HG02678 (cell line): ENCODE data around the gene CDH8.

Experiments
- ATAC-seq: cut with Tn5 transposase; IDR thresholded peaks from one replicate; pipeline ENCODE4 v1.9.1; 2021; ENCODE audit warnings: mild to moderate bottlenecking, moderate library complexity; ENCODE audit not compliant: unreplicated experiment

The CDH8 gene

GRCh38 chr16:61665512-61665911 lies 370.7 kb downstream of the CDH8 start:
- ATAC-seq: no peak

- no peak for ATAC-seq
Observed at GRCh38 chr16:61659936-61660335, 376.3 kb downstream of the CDH8 start.

DNA sequence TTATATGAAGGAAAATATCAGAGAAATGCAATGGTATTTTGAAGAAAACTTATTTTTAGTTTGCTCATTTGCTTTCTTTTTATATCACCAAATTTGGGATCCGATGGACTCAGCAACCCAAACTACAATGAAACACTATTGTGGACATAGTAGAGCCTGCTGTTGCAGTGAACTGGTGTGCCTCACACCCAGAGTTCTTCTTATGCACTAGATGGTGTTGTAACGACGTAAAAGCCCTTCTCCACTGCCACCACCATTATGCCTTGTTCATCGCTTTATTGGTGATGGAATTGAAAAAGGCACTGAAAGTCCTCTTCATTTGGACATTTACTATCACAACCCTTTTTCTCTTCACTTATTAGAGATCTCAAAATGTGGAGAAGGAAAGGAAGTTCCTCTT lies 381.3 kb downstream of the CDH8 start:
- no peak for ATAC-seq

GRCh38 chr16:61653544-61653943 lies 382.7 kb downstream of the CDH8 start:
- no peak for ATAC-seq

DNA sequence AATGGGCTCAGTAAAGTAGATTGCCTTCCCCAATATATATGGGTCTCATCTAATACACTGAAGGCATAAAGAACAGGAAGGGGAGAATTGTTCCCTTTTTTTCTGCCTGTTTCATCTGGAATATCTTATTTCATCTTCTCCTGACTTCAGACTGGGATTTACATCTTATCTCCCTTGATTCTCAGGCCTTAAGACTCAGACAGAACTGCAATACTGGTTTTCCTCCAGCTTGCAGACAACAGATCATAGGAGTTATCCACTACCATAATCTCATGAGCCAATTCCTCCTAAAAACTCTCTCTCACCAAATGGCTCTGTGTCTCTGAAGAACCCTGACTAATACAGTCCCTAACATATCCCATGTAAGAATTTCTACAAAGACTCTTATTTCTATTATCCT lies 390.7 kb downstream of the CDH8 start:
- ATAC-seq: no peak

DNA sequence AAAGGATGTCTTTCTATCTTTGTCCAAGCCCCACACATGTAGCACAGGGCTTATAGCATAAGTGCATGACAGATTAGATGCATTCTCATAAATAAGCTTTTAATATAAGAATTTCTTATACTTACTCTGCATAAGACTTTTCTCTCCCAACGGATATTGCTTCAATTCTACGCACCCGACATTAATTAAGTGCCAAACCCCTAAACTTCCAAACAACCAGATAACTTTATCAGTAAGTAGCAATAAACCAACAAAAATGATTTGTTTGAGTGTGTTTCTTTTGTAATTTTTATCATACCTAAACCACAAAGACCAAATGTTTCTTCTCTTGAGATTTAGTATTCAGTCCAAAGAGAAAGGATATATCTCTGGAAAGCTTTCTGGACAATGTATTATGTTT lies 391.5 kb downstream of the CDH8 start:
- no peak for ATAC-seq

DNA sequence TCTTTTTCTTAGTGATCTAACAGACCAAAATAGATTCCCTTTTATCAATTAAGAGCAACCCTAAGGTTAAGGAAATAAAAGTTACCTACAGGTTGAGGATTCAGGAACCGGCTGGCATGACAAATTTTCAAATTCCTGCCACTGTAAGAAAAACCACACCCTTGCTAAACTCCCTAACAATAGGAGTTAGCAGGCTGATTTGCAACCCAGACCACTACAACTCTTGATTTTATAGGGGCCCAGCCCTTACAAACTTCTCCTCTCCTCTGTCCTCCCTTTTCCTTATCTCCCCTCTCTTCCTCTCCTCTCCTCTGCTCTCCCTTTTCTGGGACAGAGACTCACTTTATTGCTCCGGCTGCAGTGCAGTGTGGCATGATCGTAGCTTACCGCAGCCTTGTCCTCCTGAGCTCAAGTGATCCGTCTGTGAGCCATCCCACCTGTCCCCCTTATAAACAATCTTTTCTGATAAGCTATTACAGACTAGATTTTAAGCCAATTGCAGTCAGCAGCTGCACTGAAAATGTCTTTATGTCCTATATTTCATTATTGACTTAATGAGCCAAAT lies 418.9 kb downstream of the CDH8 start:
- ATAC-seq: no peak

DNA sequence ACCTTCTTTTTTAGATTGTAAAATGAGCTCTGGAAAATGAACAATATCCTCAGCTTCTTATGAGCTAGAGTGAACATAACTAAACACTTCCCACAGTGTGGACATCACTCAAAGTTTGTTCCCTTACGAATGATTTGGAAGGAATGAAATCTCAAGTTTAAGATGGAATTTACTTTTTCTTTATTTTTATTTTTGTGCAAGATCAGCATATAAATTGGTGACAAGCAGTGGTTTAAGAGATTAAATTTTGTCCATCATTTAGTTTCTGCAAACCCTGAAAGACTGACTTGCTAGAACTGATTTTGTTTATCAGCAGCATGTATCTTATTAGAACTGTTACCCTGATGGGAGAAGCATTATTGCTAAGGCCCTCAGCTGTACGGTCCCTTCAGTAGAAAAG lies 420.1 kb downstream of the CDH8 start:
- ATAC-seq: no peak

DNA sequence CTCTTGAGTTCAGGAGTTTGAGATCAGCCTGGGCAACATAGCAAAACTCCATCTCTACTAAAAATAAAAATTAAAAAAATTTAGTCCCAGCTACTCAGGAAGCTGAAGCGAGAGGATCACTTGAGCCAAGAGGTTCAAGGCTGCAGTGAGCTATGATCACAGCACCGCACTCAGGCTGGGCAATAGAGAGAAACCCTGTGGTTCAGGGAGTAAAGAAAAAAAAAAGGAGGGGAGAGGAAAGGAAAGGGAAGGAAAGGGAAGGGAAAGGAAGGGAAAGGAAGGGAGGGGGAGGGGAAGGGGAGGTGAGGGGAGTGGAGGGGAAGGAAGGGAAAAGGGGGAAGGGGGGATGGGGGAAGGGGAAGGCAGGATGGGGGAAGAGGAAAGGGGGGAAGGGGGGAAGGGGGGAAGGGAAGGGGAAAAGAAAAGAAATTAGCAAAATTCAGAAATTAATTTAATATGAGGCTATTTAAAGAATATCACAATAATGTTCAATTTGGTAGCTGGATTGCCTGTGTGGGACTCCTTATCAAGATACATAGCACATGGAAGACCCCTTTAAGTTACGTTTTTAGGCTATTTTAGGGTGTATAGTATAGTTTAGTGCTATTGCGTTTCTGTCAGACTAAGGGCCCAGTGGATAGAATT lies 424.3 kb downstream of the CDH8 start:
- ATAC-seq: no peak

DNA sequence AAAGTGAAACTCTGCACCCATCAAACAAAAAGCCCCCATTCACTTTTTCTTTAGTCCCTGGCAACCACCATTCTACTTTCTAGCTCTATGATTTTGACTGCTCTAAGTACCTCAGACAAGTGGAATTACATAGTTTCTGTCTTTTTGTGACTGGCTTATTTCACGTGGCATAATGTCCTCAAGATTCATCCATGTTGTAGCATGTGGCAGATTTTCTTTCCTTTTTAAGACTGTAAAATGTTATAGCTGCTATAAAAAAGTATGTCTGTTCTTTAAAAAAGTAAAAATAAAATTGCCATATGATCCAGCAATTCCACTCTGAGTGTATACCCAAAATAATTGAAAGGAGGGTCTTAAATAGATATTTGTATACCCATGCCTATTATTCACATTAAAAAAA lies 429.7 kb downstream of the CDH8 start:
- ATAC-seq: no peak
